Loucy (cell line): ENCODE results near the gene VWA1.

ENCODE experiments used
- H2AFZ ChIP-seq: fragments of 200-600 bp; sonication (generic); 2 replicates; pipeline ENCODE4 v1.6.0; 2016; ENCODE audit warnings: antibody characterized with exemption, mild to moderate bottlenecking, low read length, moderate library complexity
- H3F3A ChIP-seq: fragments of 200-600 bp; 2 replicates; pipeline ENCODE4 v1.6.0; 2016; ENCODE audit warnings: antibody characterized with exemption, low read depth, mild to moderate bottlenecking
- H3K27me3 ChIP-seq: fragments of 200-600 bp; sonication (generic); 2 replicates; pipeline ENCODE4 v1.6.1; 2014; ENCODE audit warnings: low read length, mild to moderate bottlenecking; ENCODE audit not compliant: insufficient read depth, poor library complexity, severe bottlenecking
- H3K36me3 ChIP-seq: fragments of 200-600 bp; sonication (generic); 2 replicates; pipeline ENCODE4 v1.6.1; 2016; ENCODE audit warnings: low read length; ENCODE audit not compliant: insufficient read depth
- H3K4me1 ChIP-seq: fragments of 200-600 bp; sonication (generic); 2 replicates; pipeline ENCODE4 v1.5.1; 2014; ENCODE audit warnings: low read length, mild to moderate bottlenecking; ENCODE audit not compliant: insufficient read depth, poor library complexity, severe bottlenecking
- H3K4me2 ChIP-seq: fragments of 200-600 bp; sonication (generic); 2 replicates; pipeline ENCODE4 v1.6.0; 2014; ENCODE audit warnings: antibody characterized with exemption, low read length, low read depth, mild to moderate bottlenecking; ENCODE audit not compliant: poor library complexity, severe bottlenecking
- H3K4me3 ChIP-seq: fragments of 200-600 bp; sonication (generic); 2 replicates; pipeline ENCODE4 v1.5.1; 2014; ENCODE audit warnings: low read length, mild to moderate bottlenecking, mixed read lengths; ENCODE audit not compliant: poor library complexity, severe bottlenecking
- H3K79me2 ChIP-seq: fragments of 200-600 bp; sonication (generic); 2 replicates; pipeline ENCODE4 v1.6.1; 2014; ENCODE audit warnings: low read length; ENCODE audit not compliant: insufficient read depth
- H3K9ac ChIP-seq: fragments of 200-600 bp; sonication (generic); 2 replicates; pipeline ENCODE4 v1.6.0; 2014; ENCODE audit warnings: mild to moderate bottlenecking, low read depth, low read length, moderate library complexity; ENCODE audit not compliant: poor library complexity, severe bottlenecking
- H3K9me2 ChIP-seq: fragments of 200-600 bp; sonication (generic); replicated peaks from 2 replicates; pipeline ENCODE4 v1.6.1; 2016; ENCODE audit warnings: low read depth, low read length, mixed read lengths
- H3K9me3 ChIP-seq: fragments of 200-600 bp; sonication (generic); 2 replicates; pipeline ENCODE4 v1.6.1; 2014; ENCODE audit warnings: mild to moderate bottlenecking, antibody characterized with exemption, low read length, low read depth; ENCODE audit not compliant: insufficient read depth
- H4K20me1 ChIP-seq: fragments of 200-600 bp; sonication (generic); 2 replicates; pipeline ENCODE4 v1.6.0; 2014; ENCODE audit warnings: antibody characterized with exemption, low read length, mild to moderate bottlenecking; ENCODE audit not compliant: insufficient read depth, poor library complexity, severe bottlenecking
- EZH2phosphoT487 ChIP-seq: fragments of 200-600 bp; IDR thresholded peaks from 2 replicates; pipeline ENCODE4 v1.6.1; 2018; ENCODE audit warnings: antibody characterized with exemption, mild to moderate bottlenecking, moderate library complexity, borderline replicate concordance
- TF ChIP-seq, protein P1 (sequence below): fragments of 200-600 bp; sonication (generic); conservative IDR thresholded peaks from 2 replicates; pipeline ENCODE4 v1.5.1; 2014; ENCODE audit warnings: mild to moderate bottlenecking, antibody characterized with exemption, low read length

Gene VWA1

DNA sequence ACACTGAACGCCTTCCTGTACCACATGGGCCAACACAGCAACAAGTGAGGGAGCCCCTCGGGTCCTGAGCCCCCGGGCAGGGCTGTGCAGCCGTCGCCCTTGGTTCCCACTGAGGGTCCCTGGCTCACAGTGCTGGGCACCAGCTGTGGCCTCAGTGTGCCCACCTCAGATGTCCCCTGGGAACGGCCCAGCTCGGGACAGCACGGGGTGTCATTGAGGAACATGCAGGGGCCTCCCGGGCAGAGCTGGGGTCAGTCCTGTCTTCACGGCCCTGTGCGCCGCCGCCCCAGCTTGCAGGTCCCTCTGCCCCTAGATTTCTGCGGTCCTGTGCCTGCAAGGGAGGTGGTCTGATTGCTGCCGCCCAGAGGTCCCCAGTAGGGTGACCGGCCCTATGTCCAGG lies 53.7 kb downstream of the VWA1 start:
- Histone ChIP-seq H3K9me2 (no peaks in the 10 kb centered on the region), H3K9me3 (no peaks in the 10 kb centered on the region), H3K79me2 (no peaks in the 10 kb centered on the region), H3K4me1 (no peaks in the 10 kb centered on the region), H3K36me3 (peaks cover 6% of the 10 kb centered on the region; the same call in 1 of the 2 replicates), H2AFZ (no peak overlapping the region), H3K27me3 (no peaks in the 10 kb centered on the region), H3K4me3 (no peak overlapping the region), H3K9ac (no peak overlapping the region), H4K20me1 (no peaks in the 10 kb centered on the region), H3F3A (no peaks in the 10 kb centered on the region), H3K4me2 (no peak overlapping the region)
- TF ChIP-seq, protein P1, sequence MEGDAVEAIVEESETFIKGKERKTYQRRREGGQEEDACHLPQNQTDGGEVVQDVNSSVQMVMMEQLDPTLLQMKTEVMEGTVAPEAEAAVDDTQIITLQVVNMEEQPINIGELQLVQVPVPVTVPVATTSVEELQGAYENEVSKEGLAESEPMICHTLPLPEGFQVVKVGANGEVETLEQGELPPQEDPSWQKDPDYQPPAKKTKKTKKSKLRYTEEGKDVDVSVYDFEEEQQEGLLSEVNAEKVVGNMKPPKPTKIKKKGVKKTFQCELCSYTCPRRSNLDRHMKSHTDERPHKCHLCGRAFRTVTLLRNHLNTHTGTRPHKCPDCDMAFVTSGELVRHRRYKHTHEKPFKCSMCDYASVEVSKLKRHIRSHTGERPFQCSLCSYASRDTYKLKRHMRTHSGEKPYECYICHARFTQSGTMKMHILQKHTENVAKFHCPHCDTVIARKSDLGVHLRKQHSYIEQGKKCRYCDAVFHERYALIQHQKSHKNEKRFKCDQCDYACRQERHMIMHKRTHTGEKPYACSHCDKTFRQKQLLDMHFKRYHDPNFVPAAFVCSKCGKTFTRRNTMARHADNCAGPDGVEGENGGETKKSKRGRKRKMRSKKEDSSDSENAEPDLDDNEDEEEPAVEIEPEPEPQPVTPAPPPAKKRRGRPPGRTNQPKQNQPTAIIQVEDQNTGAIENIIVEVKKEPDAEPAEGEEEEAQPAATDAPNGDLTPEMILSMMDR: no peak
- no peak for TF ChIP-seq EZH2phosphoT487

DNA sequence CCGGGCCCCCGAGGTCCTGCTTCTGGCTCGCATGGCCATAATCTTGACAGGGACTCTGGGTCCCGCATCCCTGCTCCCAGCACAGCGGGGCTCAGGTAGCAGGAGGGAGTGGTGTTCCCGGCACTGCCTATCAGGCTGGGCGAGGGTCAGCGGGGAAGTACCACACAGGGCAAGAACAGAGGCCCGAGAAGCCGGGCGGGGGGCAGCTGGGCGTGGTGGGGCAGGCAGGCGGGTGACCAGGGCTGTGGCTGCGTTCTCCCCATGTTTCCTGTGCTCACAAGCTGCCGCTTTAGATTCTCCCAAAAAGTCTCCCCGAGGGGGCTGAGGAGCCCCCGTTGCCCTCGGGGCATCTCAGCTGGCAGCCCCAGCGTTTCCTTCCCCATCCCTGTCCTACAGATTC lies 54.4 kb downstream of the VWA1 start:
- no peaks in the 10 kb centered on the region for H3K4me1 ChIP-seq
- H3K9me3 ChIP-seq: no peaks in the 10 kb centered on the region
- no peaks in the 10 kb centered on the region for H3F3A ChIP-seq
- H3K9ac ChIP-seq: no peak overlapping the region
- no peaks in the 10 kb centered on the region for H3K9me2 ChIP-seq
- H3K27me3 ChIP-seq: no peaks in the 10 kb centered on the region
- no peak overlapping the region for H3K4me3 ChIP-seq
- no peaks in the 10 kb centered on the region for H3K79me2 ChIP-seq
- peaks cover 6% of the 10 kb centered on the region; the same call in 1 of the 2 replicates for H3K36me3 ChIP-seq
- H4K20me1 ChIP-seq: no peaks in the 10 kb centered on the region
- TF ChIP-seq, protein P1: no peak
- no peak for TF ChIP-seq EZH2phosphoT487
- H3K4me2 ChIP-seq: no peak overlapping the region
- H2AFZ ChIP-seq: no peak overlapping the region

DNA sequence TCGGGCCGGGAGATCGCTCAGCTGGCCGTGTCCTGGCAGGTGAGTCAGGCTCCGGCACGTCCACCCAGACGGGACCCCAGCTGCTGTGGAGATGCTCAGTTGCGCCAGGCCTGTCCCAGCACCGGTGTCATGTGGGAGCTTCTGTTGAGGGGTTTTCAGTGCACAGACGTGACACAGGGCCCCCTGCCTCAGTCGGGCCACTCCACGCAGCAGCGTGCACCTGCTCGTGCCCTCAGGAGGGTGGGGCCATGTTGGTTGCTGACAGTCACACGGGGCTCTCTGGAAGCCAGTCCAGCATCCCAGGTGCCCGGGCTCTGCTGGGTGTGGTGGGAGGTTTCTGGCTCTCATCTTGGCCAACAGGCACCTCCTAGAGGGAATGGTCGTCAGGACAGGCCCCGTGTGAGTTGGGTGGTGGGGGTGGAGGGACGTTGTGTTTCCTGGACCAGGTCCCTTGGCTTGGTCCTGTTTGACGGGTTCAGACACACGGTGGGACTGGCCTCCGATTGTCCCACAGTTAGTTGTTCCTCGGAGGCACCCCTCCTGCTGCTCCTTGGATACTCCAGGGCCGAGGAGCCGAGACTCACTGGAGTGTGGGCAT lies 55.2 kb downstream of the VWA1 start:
- Histone ChIP-seq H4K20me1 (no peaks in the 10 kb centered on the region), H3K9me2 (no peaks in the 10 kb centered on the region), H2AFZ (no peak overlapping the region), H3K4me3 (no peak overlapping the region), H3K36me3 (peaks cover 6% of the 10 kb centered on the region; the same call in 1 of the 2 replicates), H3K4me2 (no peak overlapping the region), H3K4me1 (no peaks in the 10 kb centered on the region), H3K9ac (no peak overlapping the region), H3K9me3 (no peaks in the 10 kb centered on the region), H3K27me3 (no peaks in the 10 kb centered on the region), H3F3A (no peaks in the 10 kb centered on the region), H3K79me2 (no peaks in the 10 kb centered on the region)
- TF ChIP-seq, protein P1: no peak
- no peak for TF ChIP-seq EZH2phosphoT487
